Measurements from ENCODE around the gene PNPLA1.

DNA sequence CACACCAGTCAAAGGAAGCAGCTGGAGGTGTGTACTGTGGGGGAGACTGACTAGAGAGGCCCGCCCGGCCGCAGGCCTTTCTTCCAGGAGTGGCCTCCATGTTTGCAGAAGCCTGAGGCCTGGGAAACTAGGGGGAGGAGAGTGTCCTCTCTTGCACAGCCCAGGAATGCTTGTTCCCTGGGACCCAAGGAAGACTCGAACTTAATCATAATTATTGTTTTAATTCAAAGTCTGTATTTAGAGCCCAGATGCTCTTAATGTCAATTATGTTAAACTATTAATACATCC is 43.7 kb downstream of the PNPLA1 start:
- no peak for TF ChIP-seq EZH2 (IDR thresholded peaks at IDR 0.05)
- TF ChIP-seq, protein P1, sequence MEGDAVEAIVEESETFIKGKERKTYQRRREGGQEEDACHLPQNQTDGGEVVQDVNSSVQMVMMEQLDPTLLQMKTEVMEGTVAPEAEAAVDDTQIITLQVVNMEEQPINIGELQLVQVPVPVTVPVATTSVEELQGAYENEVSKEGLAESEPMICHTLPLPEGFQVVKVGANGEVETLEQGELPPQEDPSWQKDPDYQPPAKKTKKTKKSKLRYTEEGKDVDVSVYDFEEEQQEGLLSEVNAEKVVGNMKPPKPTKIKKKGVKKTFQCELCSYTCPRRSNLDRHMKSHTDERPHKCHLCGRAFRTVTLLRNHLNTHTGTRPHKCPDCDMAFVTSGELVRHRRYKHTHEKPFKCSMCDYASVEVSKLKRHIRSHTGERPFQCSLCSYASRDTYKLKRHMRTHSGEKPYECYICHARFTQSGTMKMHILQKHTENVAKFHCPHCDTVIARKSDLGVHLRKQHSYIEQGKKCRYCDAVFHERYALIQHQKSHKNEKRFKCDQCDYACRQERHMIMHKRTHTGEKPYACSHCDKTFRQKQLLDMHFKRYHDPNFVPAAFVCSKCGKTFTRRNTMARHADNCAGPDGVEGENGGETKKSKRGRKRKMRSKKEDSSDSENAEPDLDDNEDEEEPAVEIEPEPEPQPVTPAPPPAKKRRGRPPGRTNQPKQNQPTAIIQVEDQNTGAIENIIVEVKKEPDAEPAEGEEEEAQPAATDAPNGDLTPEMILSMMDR (IDR thresholded peaks at IDR 0.05): no peak
- no peak for TF ChIP-seq EZH2phosphoT487 (IDR thresholded peaks at IDR 0.05)

Measured in neural progenitor cell (in vitro differentiated cells).